Measurements from ENCODE around the gene FBXO22.

DNA sequence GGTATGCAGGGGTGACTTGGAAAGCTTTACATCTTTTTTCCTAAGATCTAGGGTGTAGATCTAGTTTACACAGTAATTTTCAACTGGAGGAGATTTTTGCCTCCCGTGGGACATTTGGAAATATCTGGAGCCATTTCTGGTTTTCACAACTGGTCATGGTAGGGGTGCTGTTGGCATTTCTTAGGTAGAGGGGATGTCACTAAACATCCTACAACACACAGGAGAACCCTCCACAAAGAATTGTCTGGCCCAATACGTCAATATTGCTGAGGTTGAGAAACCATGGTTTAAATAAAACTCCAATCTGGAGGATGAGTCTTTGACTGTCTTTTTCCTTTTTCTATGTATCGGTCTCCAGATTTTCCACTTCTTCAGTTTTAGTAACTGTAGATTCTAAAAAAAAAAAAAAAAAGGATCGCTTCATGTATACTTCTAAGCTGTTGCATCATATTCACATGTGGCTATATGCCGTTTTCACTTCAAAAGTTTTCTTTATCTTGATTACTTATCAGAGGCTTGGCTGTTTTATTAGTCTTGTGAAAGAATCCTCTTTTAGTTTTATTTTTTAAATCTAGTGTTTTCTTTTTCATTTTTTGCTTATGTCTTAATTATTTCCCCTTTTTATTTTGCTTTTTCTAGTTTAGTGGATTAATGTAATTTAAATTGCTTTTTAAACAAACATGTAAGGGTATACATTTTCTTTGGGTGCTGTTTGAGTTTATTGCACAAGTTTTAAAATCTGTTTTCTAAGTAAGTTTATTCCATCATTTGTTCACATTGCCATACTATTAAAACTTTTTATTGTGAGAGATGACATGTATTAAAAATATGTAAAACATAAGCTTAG, 39.2 kb upstream of the FBXO22 start:
- TF ChIP-seq, protein P1, sequence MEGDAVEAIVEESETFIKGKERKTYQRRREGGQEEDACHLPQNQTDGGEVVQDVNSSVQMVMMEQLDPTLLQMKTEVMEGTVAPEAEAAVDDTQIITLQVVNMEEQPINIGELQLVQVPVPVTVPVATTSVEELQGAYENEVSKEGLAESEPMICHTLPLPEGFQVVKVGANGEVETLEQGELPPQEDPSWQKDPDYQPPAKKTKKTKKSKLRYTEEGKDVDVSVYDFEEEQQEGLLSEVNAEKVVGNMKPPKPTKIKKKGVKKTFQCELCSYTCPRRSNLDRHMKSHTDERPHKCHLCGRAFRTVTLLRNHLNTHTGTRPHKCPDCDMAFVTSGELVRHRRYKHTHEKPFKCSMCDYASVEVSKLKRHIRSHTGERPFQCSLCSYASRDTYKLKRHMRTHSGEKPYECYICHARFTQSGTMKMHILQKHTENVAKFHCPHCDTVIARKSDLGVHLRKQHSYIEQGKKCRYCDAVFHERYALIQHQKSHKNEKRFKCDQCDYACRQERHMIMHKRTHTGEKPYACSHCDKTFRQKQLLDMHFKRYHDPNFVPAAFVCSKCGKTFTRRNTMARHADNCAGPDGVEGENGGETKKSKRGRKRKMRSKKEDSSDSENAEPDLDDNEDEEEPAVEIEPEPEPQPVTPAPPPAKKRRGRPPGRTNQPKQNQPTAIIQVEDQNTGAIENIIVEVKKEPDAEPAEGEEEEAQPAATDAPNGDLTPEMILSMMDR (IDR thresholded peaks at IDR 0.05; ENCODE audit: poor library complexity): no peak
- no peak for TF ChIP-seq EZH2 (IDR thresholded peaks at IDR 0.05; ENCODE audit: borderline replicate concordance)

Measured in hepatocyte (in vitro differentiated cells).